MM.1S (cell line): ENCODE measurements around the gene SUSD2.

ENCODE experiments used
- EZH2 ChIP-seq: fragments of 300-600 bp; sonication (generic); optimal IDR thresholded peaks from 2 replicates; pipeline ENCODE3; 2017; ENCODE audit warnings: low read depth, mild to moderate bottlenecking, antibody characterized with exemption, low read length, mixed read lengths
- TF ChIP-seq, protein P1 (sequence below): fragments of 300-600 bp; sonication (generic); IDR thresholded peaks from 2 replicates; pipeline ENCODE4 v1.5.1; 2016; ENCODE audit warnings: antibody characterized with exemption, low read length, mixed read lengths

DNA sequence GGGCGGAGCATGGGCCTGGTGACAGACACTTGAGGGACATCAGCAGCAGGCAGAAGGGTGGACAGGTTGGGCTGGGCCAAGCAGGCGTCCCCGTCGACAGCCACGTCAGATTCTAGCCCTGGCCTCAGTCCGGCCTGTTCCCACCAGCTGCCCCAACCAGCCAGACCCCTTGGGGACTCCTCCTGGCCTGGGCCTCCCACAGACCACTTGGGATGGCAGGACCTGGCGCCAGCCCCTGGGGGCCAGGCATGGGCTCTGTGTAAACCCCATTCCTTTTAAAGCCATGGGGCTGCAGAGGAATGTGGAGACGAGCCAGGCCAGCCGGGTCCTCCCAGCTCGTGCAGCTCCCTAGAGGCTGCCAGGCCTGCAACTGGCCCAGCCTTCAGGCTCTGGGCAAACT, 4.7 kb upstream of the SUSD2 start:
- TF ChIP-seq, protein P1, sequence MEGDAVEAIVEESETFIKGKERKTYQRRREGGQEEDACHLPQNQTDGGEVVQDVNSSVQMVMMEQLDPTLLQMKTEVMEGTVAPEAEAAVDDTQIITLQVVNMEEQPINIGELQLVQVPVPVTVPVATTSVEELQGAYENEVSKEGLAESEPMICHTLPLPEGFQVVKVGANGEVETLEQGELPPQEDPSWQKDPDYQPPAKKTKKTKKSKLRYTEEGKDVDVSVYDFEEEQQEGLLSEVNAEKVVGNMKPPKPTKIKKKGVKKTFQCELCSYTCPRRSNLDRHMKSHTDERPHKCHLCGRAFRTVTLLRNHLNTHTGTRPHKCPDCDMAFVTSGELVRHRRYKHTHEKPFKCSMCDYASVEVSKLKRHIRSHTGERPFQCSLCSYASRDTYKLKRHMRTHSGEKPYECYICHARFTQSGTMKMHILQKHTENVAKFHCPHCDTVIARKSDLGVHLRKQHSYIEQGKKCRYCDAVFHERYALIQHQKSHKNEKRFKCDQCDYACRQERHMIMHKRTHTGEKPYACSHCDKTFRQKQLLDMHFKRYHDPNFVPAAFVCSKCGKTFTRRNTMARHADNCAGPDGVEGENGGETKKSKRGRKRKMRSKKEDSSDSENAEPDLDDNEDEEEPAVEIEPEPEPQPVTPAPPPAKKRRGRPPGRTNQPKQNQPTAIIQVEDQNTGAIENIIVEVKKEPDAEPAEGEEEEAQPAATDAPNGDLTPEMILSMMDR: no peak
- no peak for TF ChIP-seq EZH2
